COLO668 (cell line): ENCODE measurements around the gene SECISBP2.

Experiments
- DNase-seq: peaks from one replicate; lab custom pipeline; 2025; ENCODE audit not compliant: unreplicated experiment; lab: John Stamatoyannopoulos, UW

Gene SECISBP2

GRCh38 chr9:89345476-89345875 is 27.2 kb downstream of the SECISBP2 start:
- no peak for DNase-seq

GRCh38 chr9:89346696-89347095 is 28.4 kb downstream of the SECISBP2 start:
- DNase-seq, result no peak

- DNase-seq, result no peak
These were observed 29.4 kb downstream of the SECISBP2 start for GRCh38 chr9:89347651-89348050.

- DNase-seq, result no peak
These were observed 31.3 kb downstream of the SECISBP2 start for GRCh38 chr9:89349607-89350006.

- peak; percentile 28 for DNase-seq
These were observed 32.8 kb downstream of the SECISBP2 start for GRCh38 chr9:89350988-89351557.

- DNase-seq, result no peak
These were observed 33.4 kb downstream of the SECISBP2 start for GRCh38 chr9:89351584-89352300.

- DNase-seq, result no peak
These were observed 34.2 kb downstream of the SECISBP2 start for GRCh38 chr9:89352451-89352850.

GRCh38 chr9:89352874-89353649 is 34.8 kb downstream of the SECISBP2 start:
- no peak for DNase-seq

GRCh38 chr9:89353989-89354388 is 35.7 kb downstream of the SECISBP2 start:
- no peak for DNase-seq

- DNase-seq, result no peak
These were observed 36.2 kb downstream of the SECISBP2 start for GRCh38 chr9:89354471-89354870.

GRCh38 chr9:89356782-89357181 is 38.5 kb downstream of the SECISBP2 start:
- DNase-seq, result peak; percentile 19

- DNase-seq, result peak; percentile 88
These were observed 39.3 kb downstream of the SECISBP2 start for GRCh38 chr9:89357331-89358197.

GRCh38 chr9:89358376-89358916 is 40.1 kb downstream of the SECISBP2 start:
- no peak for DNase-seq

- DNase-seq, result peak; percentile 79
These were observed 40.7 kb downstream of the SECISBP2 start for GRCh38 chr9:89358985-89359384.

GRCh38 chr9:89359751-89360261 is 41.5 kb downstream of the SECISBP2 start:
- no peak for DNase-seq

GRCh38 chr9:89360465-89360864 is 42.2 kb downstream of the SECISBP2 start:
- no peak for DNase-seq

- DNase-seq, result no peak
These were observed 42.7 kb downstream of the SECISBP2 start for GRCh38 chr9:89361031-89361430.

GRCh38 chr9:89361816-89362646 is 43.7 kb downstream of the SECISBP2 start:
- no peak for DNase-seq

GRCh38 chr9:89362647-89363310 is 44.5 kb downstream of the SECISBP2 start:
- DNase-seq, result no peak
